Tibial nerve (tissue), 4 donors: ENCODE measurements around the gene CD9.

Experiments
- CTCF ChIP-seq, 5 experiments: fragments of 200-600 bp in 3 of 5; fragments of 450-650 bp in 2 of 5; sonication (generic) in 3 of 5; IDR thresholded peaks; one replicate each; pipeline ENCODE4 v1.5.1; 2016 to 2019; ENCODE audit warnings: antibody characterized with exemption in 5 of 5, mild to moderate bottlenecking in 3 of 5, moderate library complexity in 2 of 5
- EP300 ChIP-seq, 2 donors: sonication (generic); formaldehyde crosslinking; IDR thresholded peaks; one replicate each; pipeline ENCODE4 v1.6.1; 2017; ENCODE audit warnings: antibody characterized with exemption in 2 of 2, mild to moderate bottlenecking in 1 of 2
- POLR2A ChIP-seq, 2 donors: fragments of 450-650 bp; IDR thresholded peaks; one replicate each; pipeline ENCODE4 v1.6.1; 2017; ENCODE audit warnings: antibody characterized with exemption in 2 of 2, mild to moderate bottlenecking in 2 of 2, moderate library complexity in 2 of 2

- TF ChIP-seq CTCF (IDR thresholded peaks at IDR 0.05) (no peak), POLR2A (IDR thresholded peaks at IDR 0.05) (no peak), EP300 (IDR thresholded peaks at IDR 0.05) (no peak)
These were observed 19.0 kb upstream of the CD9 start for GRCh38 chr12:6181166-6181565.
